HCT116 (cell line): ENCODE data around the gene RAP2B. TPM values are rescaled to one million over a fixed set of nuclear protein-coding genes. Genes with fewer than 3 reads are reported as not detected.

Experiments used
- ATAC-seq: fragments of 200-7000 bp; cut with Tn5 transposase; 2 replicates; pipeline ENCODE4 v1.9.1; 2020; ENCODE audit warnings: mild to moderate bottlenecking, moderate library complexity
- BruUV-seq: library from RNA; stranded (reverse); fragments of 400-500 nt; replicated peaks from 2 replicates; lab custom pipeline; 2021; lab: Mats Ljungman, UMichigan
- CTCF ChIA-PET: fragments of 300-600 bp; sonication (Branson Sonifier 250); formaldehyde crosslinking; loops from one replicate; lab custom pipeline; 2021; ENCODE audit warnings: antibody characterized with exemption; lab: Charles Lee
- POLR2A ChIA-PET: fragments of 300-600, 350-600 bp; sonication (Branson Sonifier 250); formaldehyde crosslinking; loops from one replicate; lab custom pipeline; 2021; ENCODE audit warnings: antibody characterized with exemption; lab: Charles Lee
- RAD21 ChIA-PET, 2 experiments: fragments of 300-600 bp; sonication (Branson Sonifier 250); formaldehyde crosslinking; loops; one replicate each; lab custom pipeline; 2023; ENCODE audit warnings: low total read pairs in 2 of 2; ENCODE audit not compliant: uncharacterized antibody in 2 of 2, unreplicated experiment in 2 of 2, low non-redundant PET in 1 of 2; lab: Charles Lee
- DNase-seq: peaks from one replicate; pipeline ENCODE4 v3.0.0-alpha.2; 2010; ENCODE audit warnings: low read depth, low spot score
- H2AFZ ChIP-seq: fragments of 200-600 bp; shearing (Covaris generic), sonication (generic); 2 replicates; pipeline ENCODE4 v1.6.1; 2017; ENCODE audit warnings: low read depth, mixed run types, mixed read lengths, antibody characterized with exemption, low read length; ENCODE audit not compliant: poor library complexity, severe bottlenecking
- H3K27ac ChIP-seq: 2 replicates; pipeline ENCODE4 v1.5.1; 2012; ENCODE audit warnings: low read depth, low read length
- H3K27me3 ChIP-seq: fragments of 200-600 bp; sonication (generic); 2 replicates; pipeline ENCODE4 v1.6.1; 2016; ENCODE audit warnings: mixed run types, low read length, mixed read lengths; ENCODE audit not compliant: insufficient read depth
- H3K36me3 ChIP-seq, 2 experiments: fragments of 200-500 bp in 1 of 2; fragments of 200-600 bp in 1 of 2; sonication (Bioruptor generic) in 1 of 2; sonication (generic) in 1 of 2; 2 replicates each; pipeline versions ENCODE4 v1.5.1 to v1.6.1; 2014 to 2016; ENCODE audit warnings: low read length in 2 of 2, inconsistent platforms in 1 of 2, mixed read lengths in 1 of 2, mixed run types in 1 of 2; ENCODE audit not compliant: insufficient read depth in 2 of 2, control insufficient read depth in 1 of 2
- H3K4me1 ChIP-seq, 2 experiments: fragments of 200-600 bp in 1 of 2; sonication (generic) in 1 of 2; 2 replicates each; pipeline versions ENCODE4 v1.5.1 to v1.6.1; 2012 to 2017; ENCODE audit warnings: low read length in 2 of 2, inconsistent platforms in 1 of 2, mild to moderate bottlenecking in 1 of 2, mixed read lengths in 1 of 2, mixed run types in 1 of 2, moderate library complexity in 1 of 2; ENCODE audit not compliant: insufficient read depth in 2 of 2, control insufficient read depth in 1 of 2
- H3K4me2 ChIP-seq: fragments of 200-600 bp; sonication (generic); 2 replicates; pipeline ENCODE4 v1.6.1; 2017; ENCODE audit warnings: mixed run types, low read length, mixed read lengths
- H3K4me3 ChIP-seq, 2 experiments: fragments of 200-600 bp in 1 of 2; sonication (generic) in 1 of 2; replicated peaks in 1 of 2; 2 replicates each; pipeline ENCODE4 v1.5.1; 2011 to 2016; ENCODE audit warnings: low read length in 2 of 2, control low read depth in 1 of 2, low read depth in 1 of 2, mild to moderate bottlenecking in 1 of 2, mixed read lengths in 1 of 2, mixed run types in 1 of 2
- H3K79me2 ChIP-seq: fragments of 200-600 bp; sonication (generic); 2 replicates; pipeline ENCODE4 v1.6.1; 2017; ENCODE audit warnings: mild to moderate bottlenecking, mixed run types, low read length, moderate library complexity, mixed read lengths; ENCODE audit not compliant: insufficient read depth
- H3K9ac ChIP-seq: fragments of 200-600 bp; sonication (generic); 2 replicates; pipeline ENCODE4 v1.6.1; 2016; ENCODE audit warnings: low read length, mixed read lengths
- H3K9me2 ChIP-seq: fragments of 200-600 bp; sonication (generic), shearing (Covaris generic); 2 replicates; pipeline ENCODE4 v1.6.1; 2017; ENCODE audit warnings: mixed run types, mild to moderate bottlenecking, moderate library complexity; ENCODE audit not compliant: insufficient read depth
- H3K9me3 ChIP-seq, 2 experiments: fragments of 200-500 bp in 1 of 2; fragments of 200-600 bp in 1 of 2; sonication (Bioruptor generic) in 1 of 2; sonication (generic) in 1 of 2; 2 replicates each; pipeline ENCODE4 v1.6.1; 2014 to 2017; ENCODE audit warnings: low read length in 2 of 2, mixed read lengths in 2 of 2, inconsistent platforms in 1 of 2, low read depth in 1 of 2, mild to moderate bottlenecking in 1 of 2, mixed run types in 1 of 2, moderate library complexity in 1 of 2; ENCODE audit not compliant: control insufficient read depth in 1 of 2, insufficient read depth in 1 of 2
- H4K20me1 ChIP-seq: fragments of 200-600 bp; sonication (generic), shearing (Covaris generic); 2 replicates; pipeline ENCODE4 v1.6.1; 2017; ENCODE audit warnings: mixed run types, mild to moderate bottlenecking, moderate library complexity; ENCODE audit not compliant: insufficient read depth
- CBX3 ChIP-seq: IDR thresholded peaks from 2 replicates; pipeline ENCODE4 v1.6.1; 2012; ENCODE audit warnings: low read depth
- CEBPB ChIP-seq: IDR thresholded peaks from 2 replicates; pipeline ENCODE4 v1.6.1; 2012; ENCODE audit warnings: low read depth
- EGR1 ChIP-seq: IDR thresholded peaks from 2 replicates; pipeline ENCODE4 v1.6.1; 2012; ENCODE audit warnings: low read depth
- ELF1 ChIP-seq: IDR thresholded peaks from 2 replicates; pipeline ENCODE4 v1.6.1; 2012; ENCODE audit warnings: low read depth, borderline replicate concordance
- EZH2 ChIP-seq: fragments of 200-600 bp; sonication (generic); IDR thresholded peaks from 2 replicates; pipeline ENCODE4 v1.6.1; 2017; ENCODE audit warnings: antibody characterized with exemption, mixed run types
- EZH2phosphoT487 ChIP-seq: fragments of 200-600 bp; IDR thresholded peaks from 2 replicates; pipeline ENCODE4 v1.6.1; 2018; ENCODE audit warnings: antibody characterized with exemption, borderline replicate concordance
- FOSL1 ChIP-seq: IDR thresholded peaks from 2 replicates; pipeline ENCODE4 v1.6.1; 2012; ENCODE audit warnings: low read depth
- JUND ChIP-seq: IDR thresholded peaks from 2 replicates; pipeline ENCODE4 v1.6.1; 2012
- POLR2A ChIP-seq: IDR thresholded peaks from 2 replicates; pipeline ENCODE4 v1.7.0; 2011; ENCODE audit warnings: borderline replicate concordance; ENCODE audit not compliant: insufficient read depth, insufficient read length; ENCODE audit errors: extremely low read depth
- POLR2AphosphoS5 ChIP-seq: IDR thresholded peaks from 2 replicates; pipeline ENCODE4 v1.6.1; 2011; ENCODE audit warnings: mild to moderate bottlenecking, low read depth, low read length, moderate library complexity
- RAD21 ChIP-seq: IDR thresholded peaks from 2 replicates; pipeline ENCODE4 v1.6.1; 2012; ENCODE audit warnings: low read depth, mild to moderate bottlenecking
- SP1 ChIP-seq: IDR thresholded peaks from 2 replicates; pipeline ENCODE4 v1.6.1; 2012; ENCODE audit warnings: low read depth
- SRF ChIP-seq: IDR thresholded peaks from 2 replicates; pipeline ENCODE4 v1.6.1; 2012; ENCODE audit warnings: low read depth
- TCF7L2 ChIP-seq: IDR thresholded peaks from 2 replicates; pipeline ENCODE4 v1.7.0; 2011; ENCODE audit warnings: borderline replicate concordance, inconsistent platforms; ENCODE audit not compliant: insufficient read depth, insufficient read length; ENCODE audit errors: extremely low read depth
- YY1 ChIP-seq: IDR thresholded peaks from 2 replicates; pipeline ENCODE4 v1.6.1; 2011; ENCODE audit warnings: low read length, low read depth, moderate library complexity, mild to moderate bottlenecking; ENCODE audit not compliant: insufficient replicate concordance; ENCODE audit errors: extremely low read depth
- ZFX ChIP-seq: fragments of 450-650 bp; IDR thresholded peaks from 2 replicates; pipeline ENCODE4 v1.6.1; 2017
- ZNF274 ChIP-seq: fragments of 200-500 bp; sonication (Bioruptor generic); IDR thresholded peaks from 2 replicates; pipeline ENCODE4 v1.6.1; 2014; ENCODE audit warnings: mild to moderate bottlenecking, low read depth, low read length, inconsistent platforms
- intact Hi-C: fragments of 100-400 bp; cut with micrococcal nuclease; formaldehyde crosslinking; loops from 2 replicates; pipeline ENCODE4 v1.10.0; 2022
- total RNA-seq: library from RNA; stranded (reverse); gene quantifications from one replicate; pipeline ENCODE4 v1.2.1, GENCODE V29; 2021; ENCODE audit not compliant: unreplicated experiment
- TF ChIP-seq, protein P1 (sequence below): IDR thresholded peaks from 2 replicates; pipeline ENCODE4 v1.6.1; 2012
- TF ChIP-seq, protein P2 (sequence below), 3 experiments: fragments of 200-600 bp in 1 of 3; sonication (generic) in 1 of 3; IDR thresholded peaks in 2 of 3; conservative IDR thresholded peaks in 1 of 3; 2 replicates each; pipeline ENCODE4 v1.5.1; 2012 to 2017; ENCODE audit warnings: low read depth in 2 of 3, low read length in 2 of 3, antibody characterized with exemption in 1 of 3, borderline replicate concordance in 1 of 3, control low read depth in 1 of 3, mild to moderate bottlenecking in 1 of 3, mixed read lengths in 1 of 3, mixed run types in 1 of 3, moderate library complexity in 1 of 3; ENCODE audit not compliant: insufficient read depth in 1 of 3
- TF ChIP-seq, protein P3 (sequence below): IDR thresholded peaks from 2 replicates; pipeline ENCODE4 v1.6.1; 2012
- TF ChIP-seq, protein P4 (sequence below): IDR thresholded peaks from 2 replicates; pipeline ENCODE4 v1.6.1; 2012; ENCODE audit warnings: low read depth

The RAP2B gene
- total RNA-seq, 1 experiment from 2014 or later: 24.2 TPM

DNA sequence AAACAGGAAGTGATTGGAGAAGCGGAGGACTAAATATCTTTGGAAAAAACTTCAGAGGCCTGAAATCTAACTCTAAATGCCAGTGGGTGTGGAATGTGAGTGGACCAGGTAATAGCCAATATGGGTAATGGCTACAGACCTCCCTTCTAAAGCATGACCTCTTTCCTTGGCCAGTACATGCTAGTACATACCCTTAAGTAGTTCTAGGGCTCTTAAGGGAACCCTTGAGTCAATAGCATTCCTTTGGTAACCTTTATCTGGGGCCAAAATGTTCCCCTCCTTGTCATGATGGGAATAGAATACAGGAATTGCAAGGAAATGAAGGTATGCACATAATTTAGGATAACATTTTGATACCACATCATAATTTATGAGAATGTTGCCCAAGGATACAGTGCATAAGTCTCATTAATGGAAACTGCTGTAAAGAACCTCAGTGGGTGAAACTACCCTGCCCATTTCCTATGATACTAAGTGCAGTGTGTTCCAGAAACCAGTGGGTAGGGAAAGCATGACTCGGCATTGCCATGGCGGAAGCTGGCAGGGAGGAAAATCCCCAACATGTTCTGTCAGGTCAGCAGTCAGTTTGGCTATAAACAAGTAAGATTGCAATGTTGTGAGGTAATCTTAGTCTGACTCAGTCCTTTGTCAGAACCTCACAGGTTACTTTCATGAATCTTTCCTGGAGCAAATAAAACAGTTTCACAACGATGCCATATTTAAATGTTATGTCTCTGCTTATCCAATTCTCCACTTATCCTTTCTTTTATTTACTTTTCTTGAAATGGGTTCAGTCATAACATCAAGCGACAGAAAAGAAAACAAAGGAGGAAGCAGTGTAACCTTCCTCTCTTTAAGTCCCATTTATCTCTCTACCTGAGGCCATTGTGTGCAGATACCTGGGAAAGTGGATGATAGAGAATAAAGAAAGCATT, 23.5 kb upstream of the RAP2B start:
- POLR2A ChIA-PET: interaction anchor here (0.6 to 0.9 kb wide), 2 partner anchors 11 to 23 kb away, joined by 3 read pairs; no protein-coding TSS in a partner anchor
- H3K4me3 ChIP-seq: no peak overlapping the region; a peak in 1 of 4 replicates
- RAD21 ChIA-PET: no interaction called here
- peak; percentile 57 for ATAC-seq
- H3K79me2 ChIP-seq: no peaks in the 10 kb centered on the region
- BruUV-seq: TSS peak; percentile 97
- H3K36me3 ChIP-seq: no peaks in the 10 kb centered on the region
- no peaks in the 10 kb centered on the region for H3K9me2 ChIP-seq
- H3K27me3 ChIP-seq: no peaks in the 10 kb centered on the region
- CTCF ChIA-PET: no interaction called here
- peak overlapping the region; percentile 56 for H3K4me2 ChIP-seq
- H2AFZ ChIP-seq: peak overlapping the region; percentile 43
- H3K9me3 ChIP-seq: no peaks in the 10 kb centered on the region
- peak overlapping the region; percentile 47 for H3K9ac ChIP-seq
- H3K27ac ChIP-seq: peak overlapping the region; percentile 80
- no peaks in the 10 kb centered on the region for H4K20me1 ChIP-seq
- DNase-seq: peak; percentile 90
- intact Hi-C loops: loop anchor here (2.0 kb wide), 1 partner anchor 86 kb away; no protein-coding TSS in a partner anchor
- peaks cover 26 to 45% of the 10 kb centered on the region in 2 experiments for H3K4me1 ChIP-seq
- peak; percentile 76 for TF ChIP-seq SRF
- no peak for TF ChIP-seq ZFX
- TF ChIP-seq CEBPB: peak; percentile 96
- no peak for TF ChIP-seq POLR2A
- peak; percentile 94 for TF ChIP-seq CBX3
- TF ChIP-seq YY1: peak; percentile 48
- TF ChIP-seq EZH2phosphoT487: no peak
- no peak for TF ChIP-seq EZH2
- TF ChIP-seq RAD21: peak; percentile 23; the same call in 1 of the 2 replicates
- TF ChIP-seq ELF1: peak; percentile 42; the same call in 1 of the 2 replicates
- TF ChIP-seq TCF7L2: no peak
- TF ChIP-seq ZNF274: no peak
- peak; percentile 53; the same call in 1 of the 2 replicates for TF ChIP-seq EGR1
- TF ChIP-seq, protein P1, sequence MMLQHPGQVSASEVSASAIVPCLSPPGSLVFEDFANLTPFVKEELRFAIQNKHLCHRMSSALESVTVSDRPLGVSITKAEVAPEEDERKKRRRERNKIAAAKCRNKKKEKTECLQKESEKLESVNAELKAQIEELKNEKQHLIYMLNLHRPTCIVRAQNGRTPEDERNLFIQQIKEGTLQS: peak; percentile 90
- TF ChIP-seq, protein P2, sequence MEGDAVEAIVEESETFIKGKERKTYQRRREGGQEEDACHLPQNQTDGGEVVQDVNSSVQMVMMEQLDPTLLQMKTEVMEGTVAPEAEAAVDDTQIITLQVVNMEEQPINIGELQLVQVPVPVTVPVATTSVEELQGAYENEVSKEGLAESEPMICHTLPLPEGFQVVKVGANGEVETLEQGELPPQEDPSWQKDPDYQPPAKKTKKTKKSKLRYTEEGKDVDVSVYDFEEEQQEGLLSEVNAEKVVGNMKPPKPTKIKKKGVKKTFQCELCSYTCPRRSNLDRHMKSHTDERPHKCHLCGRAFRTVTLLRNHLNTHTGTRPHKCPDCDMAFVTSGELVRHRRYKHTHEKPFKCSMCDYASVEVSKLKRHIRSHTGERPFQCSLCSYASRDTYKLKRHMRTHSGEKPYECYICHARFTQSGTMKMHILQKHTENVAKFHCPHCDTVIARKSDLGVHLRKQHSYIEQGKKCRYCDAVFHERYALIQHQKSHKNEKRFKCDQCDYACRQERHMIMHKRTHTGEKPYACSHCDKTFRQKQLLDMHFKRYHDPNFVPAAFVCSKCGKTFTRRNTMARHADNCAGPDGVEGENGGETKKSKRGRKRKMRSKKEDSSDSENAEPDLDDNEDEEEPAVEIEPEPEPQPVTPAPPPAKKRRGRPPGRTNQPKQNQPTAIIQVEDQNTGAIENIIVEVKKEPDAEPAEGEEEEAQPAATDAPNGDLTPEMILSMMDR (IDR thresholded peaks at IDR 0.05 in 2 of 3, conservative IDR thresholded peaks at IDR 0.05 in 1 of 3; ENCODE audit: borderline replicate concordance in 1 of 3, insufficient read depth in 1 of 3, low read depth in 2 of 3, low read length in 2 of 3): no peak
- TF ChIP-seq POLR2AphosphoS5: peak; percentile 72
- peak; percentile 98 for TF ChIP-seq SP1
- peak; percentile 95 for TF ChIP-seq FOSL1
- TF ChIP-seq, protein P3, sequence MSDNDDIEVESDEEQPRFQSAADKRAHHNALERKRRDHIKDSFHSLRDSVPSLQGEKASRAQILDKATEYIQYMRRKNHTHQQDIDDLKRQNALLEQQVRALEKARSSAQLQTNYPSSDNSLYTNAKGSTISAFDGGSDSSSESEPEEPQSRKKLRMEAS: peak; percentile 80
- TF ChIP-seq JUND: peak; percentile 96
- TF ChIP-seq, protein P4, sequence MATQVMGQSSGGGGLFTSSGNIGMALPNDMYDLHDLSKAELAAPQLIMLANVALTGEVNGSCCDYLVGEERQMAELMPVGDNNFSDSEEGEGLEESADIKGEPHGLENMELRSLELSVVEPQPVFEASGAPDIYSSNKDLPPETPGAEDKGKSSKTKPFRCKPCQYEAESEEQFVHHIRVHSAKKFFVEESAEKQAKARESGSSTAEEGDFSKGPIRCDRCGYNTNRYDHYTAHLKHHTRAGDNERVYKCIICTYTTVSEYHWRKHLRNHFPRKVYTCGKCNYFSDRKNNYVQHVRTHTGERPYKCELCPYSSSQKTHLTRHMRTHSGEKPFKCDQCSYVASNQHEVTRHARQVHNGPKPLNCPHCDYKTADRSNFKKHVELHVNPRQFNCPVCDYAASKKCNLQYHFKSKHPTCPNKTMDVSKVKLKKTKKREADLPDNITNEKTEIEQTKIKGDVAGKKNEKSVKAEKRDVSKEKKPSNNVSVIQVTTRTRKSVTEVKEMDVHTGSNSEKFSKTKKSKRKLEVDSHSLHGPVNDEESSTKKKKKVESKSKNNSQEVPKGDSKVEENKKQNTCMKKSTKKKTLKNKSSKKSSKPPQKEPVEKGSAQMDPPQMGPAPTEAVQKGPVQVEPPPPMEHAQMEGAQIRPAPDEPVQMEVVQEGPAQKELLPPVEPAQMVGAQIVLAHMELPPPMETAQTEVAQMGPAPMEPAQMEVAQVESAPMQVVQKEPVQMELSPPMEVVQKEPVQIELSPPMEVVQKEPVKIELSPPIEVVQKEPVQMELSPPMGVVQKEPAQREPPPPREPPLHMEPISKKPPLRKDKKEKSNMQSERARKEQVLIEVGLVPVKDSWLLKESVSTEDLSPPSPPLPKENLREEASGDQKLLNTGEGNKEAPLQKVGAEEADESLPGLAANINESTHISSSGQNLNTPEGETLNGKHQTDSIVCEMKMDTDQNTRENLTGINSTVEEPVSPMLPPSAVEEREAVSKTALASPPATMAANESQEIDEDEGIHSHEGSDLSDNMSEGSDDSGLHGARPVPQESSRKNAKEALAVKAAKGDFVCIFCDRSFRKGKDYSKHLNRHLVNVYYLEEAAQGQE: no peak
